HL-60 (cell line): ENCODE data around the gene DOCK10.
A peak's percentile ranks its signal among the peaks of the same experiment; 100 is the strongest.

Experiments
- DNase-seq, 2 experiments: peaks; one replicate each; pipeline ENCODE4 v3.0.0-alpha.2; 2010 to 2020; ENCODE audit warnings: low read depth in 1 of 2, low spot score in 1 of 2
- H3K27ac ChIP-seq: fragments of 250-450 bp; sonication (Bioruptor Pico); replicated peaks from 2 replicates; pipeline ENCODE4 v1.5.1; 2020; ENCODE audit warnings: mild to moderate bottlenecking, moderate library complexity
- H3K27me3 ChIP-seq: fragments of 250-450 bp; sonication (Bioruptor Pico); 2 replicates; pipeline ENCODE4 v1.5.1; 2021; ENCODE audit warnings: mild to moderate bottlenecking, moderate library complexity; ENCODE audit not compliant: insufficient read depth, poor library complexity, severe bottlenecking
- H3K4me3 ChIP-seq: replicated peaks from 2 replicates; pipeline ENCODE4 v1.5.1; 2011; ENCODE audit warnings: mild to moderate bottlenecking, control low read depth, low read length; ENCODE audit not compliant: insufficient read depth
- CTCF ChIP-seq: IDR thresholded peaks from one replicate; pipeline ENCODE4 v1.5.1; 2011; ENCODE audit warnings: low read length, control low read depth, inconsistent platforms; ENCODE audit not compliant: insufficient read depth
- GABPA ChIP-seq: IDR thresholded peaks from 2 replicates; pipeline ENCODE4 v1.6.1; 2012; ENCODE audit warnings: low read depth
- POLR2AphosphoS5 ChIP-seq: IDR thresholded peaks from 2 replicates; pipeline ENCODE4 v1.6.1; 2012; ENCODE audit warnings: low read depth
- REST ChIP-seq: IDR thresholded peaks from 2 replicates; pipeline ENCODE4 v1.6.1; 2012; ENCODE audit warnings: low read depth; ENCODE audit not compliant: insufficient replicate concordance
- SPI1 ChIP-seq: IDR thresholded peaks from 2 replicates; pipeline ENCODE4 v1.6.1; 2012; ENCODE audit warnings: low read depth, mild to moderate bottlenecking, borderline replicate concordance

DOCK10 gene

GRCh38 chr2:224885836-224886547 is 156.3 kb downstream of the DOCK10 start:
- TF ChIP-seq CTCF (no peak), SPI1 (no peak), REST (no peak), POLR2AphosphoS5 (no peak), GABPA (no peak)
- Histone ChIP-seq H3K4me3 (no peak overlapping the region), H3K27me3 (no peaks in the 10 kb centered on the region), H3K27ac (no peak overlapping the region)
- peak in 1 of 2 experiments; percentile 47 for DNase-seq

GRCh38 chr2:224885291-224885690 is 157.0 kb downstream of the DOCK10 start:
- no peak for DNase-seq
- Histone ChIP-seq H3K27ac (no peak overlapping the region), H3K27me3 (no peaks in the 10 kb centered on the region), H3K4me3 (no peak overlapping the region)
- TF ChIP-seq GABPA (no peak), POLR2AphosphoS5 (no peak), CTCF (no peak), REST (no peak), SPI1 (no peak)

GRCh38 chr2:224884188-224884587 is 158.1 kb downstream of the DOCK10 start:
- TF ChIP-seq REST: no peak
- no peak for TF ChIP-seq SPI1
- DNase-seq: peak; percentile 66 to 87
- H3K4me3 ChIP-seq: no peak overlapping the region
- no peaks in the 10 kb centered on the region for H3K27me3 ChIP-seq
- H3K27ac ChIP-seq: no peak overlapping the region
